Measurements from ENCODE around the gene KRTAP3-2.

KRTAP3-2 gene

DNA sequence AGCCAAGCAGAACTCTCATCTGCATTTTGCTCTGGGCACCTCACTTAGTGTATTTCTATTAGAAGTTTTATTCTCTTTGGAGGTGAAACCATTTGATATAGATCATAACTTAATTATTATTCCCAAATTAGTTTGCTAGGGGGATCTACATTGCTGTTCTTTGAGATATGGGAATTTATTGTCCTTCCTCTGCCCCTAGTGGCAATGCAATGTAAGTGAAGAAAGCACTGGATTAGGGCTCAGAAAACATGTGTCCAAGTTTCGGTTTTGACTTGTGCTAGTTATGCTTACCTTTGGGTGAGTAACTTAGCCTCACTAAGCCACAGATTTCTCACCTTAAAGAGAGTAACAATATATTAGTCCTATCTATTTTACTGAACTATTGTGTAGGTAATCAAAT, 35.9 kb downstream of the KRTAP3-2 start:
- no peak for DNase-seq (ENCODE audit: low read depth, low spot score)

DNA sequence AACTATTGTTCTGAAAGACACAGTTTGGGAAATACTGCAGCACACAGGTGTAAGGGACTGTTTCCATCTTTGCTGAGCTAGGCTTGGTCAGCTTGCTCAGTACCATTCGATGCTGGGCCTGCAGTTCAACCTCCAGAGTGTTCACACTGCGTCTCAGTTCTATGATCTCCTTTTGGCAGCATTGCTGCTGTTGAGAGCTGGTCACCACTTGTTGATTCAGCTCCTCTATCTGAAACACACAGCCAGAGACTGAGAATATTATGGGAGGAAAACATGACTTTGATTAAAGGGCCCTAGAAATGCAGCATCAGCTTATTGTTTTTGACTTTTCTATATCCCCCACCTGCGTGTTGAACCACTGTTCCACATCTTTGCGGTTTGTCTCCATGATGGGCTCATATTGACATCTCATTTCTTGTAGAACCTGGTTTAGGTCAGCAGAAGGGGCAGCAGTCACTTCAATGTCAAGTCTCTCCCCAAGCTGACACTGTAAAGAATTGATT, 37.6 kb downstream of the KRTAP3-2 start:
- DNase-seq (ENCODE audit: low read depth, low spot score) = no peak

GRCh38 chr17:40961591-40961990, 38.1 kb downstream of the KRTAP3-2 start:
- no peak for DNase-seq (ENCODE audit: low read depth, low spot score)

DNA sequence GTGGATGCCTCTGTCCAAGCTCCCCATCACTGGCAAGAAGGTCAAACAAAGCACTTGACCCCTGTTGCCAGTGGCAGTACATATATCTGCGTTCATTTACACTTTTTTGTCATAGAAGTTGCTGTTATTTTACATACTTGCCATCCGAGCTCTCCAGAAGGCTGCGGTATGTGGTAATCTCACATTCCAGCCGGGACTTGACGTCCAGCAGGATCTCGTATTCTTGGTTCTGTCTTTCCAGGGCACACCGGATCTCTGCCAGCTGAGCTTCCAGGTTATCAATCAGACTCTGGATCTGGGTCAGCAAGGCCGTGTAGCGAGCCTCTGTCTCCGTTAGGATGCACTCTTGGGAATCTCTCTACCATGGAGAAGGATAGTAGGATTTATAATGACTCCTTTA, 39.6 kb downstream of the KRTAP3-2 start:
- no peak for DNase-seq (ENCODE audit: low read depth, low spot score)

- no peak for DNase-seq (ENCODE audit: low read depth, low spot score)
These were observed 41.4 kb downstream of the KRTAP3-2 start for GRCh38 chr17:40958086-40958953.

DNA sequence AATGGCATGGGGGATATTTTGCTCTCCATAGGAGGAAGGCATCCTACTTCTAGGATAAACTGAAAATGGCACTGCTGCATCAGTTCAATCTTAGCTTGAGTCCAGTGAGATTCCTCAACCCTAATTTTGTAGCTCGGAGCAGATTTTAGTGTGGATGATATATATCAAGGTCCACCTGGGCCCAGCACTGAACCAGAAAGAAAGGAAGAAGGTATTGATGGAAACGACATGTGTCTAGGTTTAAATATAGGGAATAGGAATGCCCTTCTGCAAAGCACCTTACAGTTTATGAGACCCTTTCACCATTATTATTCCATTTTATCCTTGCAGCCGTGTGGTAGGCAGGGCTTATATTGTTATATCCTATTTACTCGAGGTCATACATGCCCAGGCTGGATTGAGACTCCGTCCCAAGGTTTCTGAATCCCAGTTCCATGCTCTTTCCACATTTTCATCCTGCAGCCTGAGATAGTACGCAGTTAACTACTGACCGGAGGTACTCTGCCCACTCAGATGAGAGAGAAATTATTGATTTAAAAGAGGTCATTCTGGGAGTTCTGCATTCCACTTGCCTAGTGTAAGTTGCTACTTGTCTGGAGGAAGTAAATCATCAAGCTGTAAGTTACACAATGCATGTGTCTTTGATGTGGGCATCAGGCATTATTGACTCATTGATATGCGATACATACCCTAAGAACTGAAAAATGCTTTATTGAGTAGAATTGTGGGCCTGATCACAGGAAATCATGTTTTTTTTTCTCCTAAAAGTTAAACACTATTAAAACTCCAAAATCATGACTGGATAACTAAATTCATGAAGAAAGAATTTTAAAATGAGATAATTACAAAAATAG, 43.1 kb downstream of the KRTAP3-2 start:
- DNase-seq (ENCODE audit: low read depth, low spot score) = peak; percentile 31

DNA sequence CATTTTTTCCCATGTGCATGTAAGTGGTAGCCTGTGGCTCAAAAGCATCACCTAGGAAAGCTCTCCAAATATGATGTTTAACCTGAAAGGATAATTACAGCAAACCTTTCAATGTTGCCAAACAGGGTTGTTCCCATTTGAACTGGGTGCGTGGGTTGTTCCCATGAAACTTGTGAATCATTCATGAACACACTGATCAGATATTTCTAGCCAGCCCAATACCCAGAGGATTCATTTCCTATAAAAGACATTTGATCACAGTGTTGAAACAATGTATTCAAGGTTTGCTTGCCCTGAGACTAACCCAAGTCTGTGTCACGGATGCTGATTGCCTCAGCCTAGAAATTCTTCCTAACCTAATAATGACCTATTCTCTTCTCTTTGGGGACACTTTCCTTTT, 45.8 kb downstream of the KRTAP3-2 start:
- no peak for DNase-seq (ENCODE audit: low read depth, low spot score)

DNA sequence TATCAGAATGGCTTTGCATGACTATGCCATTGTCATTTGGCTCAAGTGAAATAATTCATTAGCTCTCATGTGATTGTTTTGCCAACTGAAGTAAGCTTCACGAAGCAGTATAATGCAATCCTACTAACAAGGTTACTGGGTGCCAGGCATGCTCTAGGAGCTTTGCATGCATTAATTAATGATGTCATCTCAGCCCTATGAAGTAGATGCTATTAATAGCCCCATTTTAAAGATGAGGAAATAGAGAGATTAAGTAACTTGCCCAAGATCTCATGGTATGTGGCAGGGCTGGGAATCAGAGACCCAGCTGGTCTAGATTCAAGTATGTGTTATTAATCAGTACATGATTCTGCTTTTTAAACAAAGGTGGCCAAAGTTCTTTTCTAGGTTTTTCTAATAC, 47.0 kb downstream of the KRTAP3-2 start:
- no peak for DNase-seq (ENCODE audit: low read depth, low spot score)

DNA sequence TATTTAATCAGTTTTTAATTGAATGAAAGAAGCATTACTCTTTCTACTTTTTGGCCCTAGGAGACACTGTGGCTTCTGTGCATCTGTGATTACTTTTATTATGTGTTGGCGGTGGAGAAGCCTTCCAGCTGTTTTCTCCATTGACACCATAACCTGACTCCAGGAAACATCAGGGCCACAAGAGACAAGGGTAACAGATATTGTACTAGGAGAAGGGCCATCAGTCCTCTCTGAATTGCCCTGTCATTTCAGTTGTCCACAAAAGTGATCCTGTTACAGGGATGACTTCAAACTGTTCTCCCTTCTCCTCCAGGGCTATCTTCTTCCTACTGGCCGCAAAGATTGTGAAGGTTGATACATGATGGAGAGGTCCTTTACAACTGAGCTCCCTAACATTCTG, 47.6 kb downstream of the KRTAP3-2 start:
- no peak for DNase-seq (ENCODE audit: low read depth, low spot score)

DNA sequence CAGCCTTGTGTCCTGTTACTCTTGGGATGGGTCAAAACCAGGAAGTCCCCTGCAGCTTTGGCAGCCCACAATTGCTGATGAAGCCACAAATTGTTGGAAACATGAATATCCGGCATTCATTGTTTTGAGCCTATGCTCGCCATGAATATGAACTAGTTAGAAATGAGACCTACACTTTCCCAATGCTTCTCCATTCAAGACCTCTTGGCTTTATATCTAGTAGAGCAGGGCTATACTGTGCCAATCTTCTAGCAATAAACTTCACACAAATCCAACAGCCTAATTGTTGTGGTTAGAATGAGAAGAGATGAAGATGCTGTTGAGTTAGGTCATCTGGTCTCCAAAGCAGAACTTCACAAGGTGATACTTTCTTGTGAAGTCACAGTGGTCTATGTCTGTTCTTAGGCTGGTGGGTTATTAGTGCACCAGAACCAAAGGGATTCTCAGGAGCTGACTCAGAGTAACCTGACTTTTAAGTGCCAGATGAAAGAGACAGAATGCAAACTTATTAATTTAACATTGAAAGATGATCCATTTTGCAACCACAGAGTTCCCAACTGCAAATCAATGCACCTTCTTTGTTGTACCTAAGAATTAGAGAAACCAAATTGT, 48.6 kb downstream of the KRTAP3-2 start:
- DNase-seq (ENCODE audit: low read depth, low spot score) = no peak

GRCh38 chr17:40950176-40950575, 49.5 kb downstream of the KRTAP3-2 start:
- no peak for DNase-seq (ENCODE audit: low read depth, low spot score)

DNA sequence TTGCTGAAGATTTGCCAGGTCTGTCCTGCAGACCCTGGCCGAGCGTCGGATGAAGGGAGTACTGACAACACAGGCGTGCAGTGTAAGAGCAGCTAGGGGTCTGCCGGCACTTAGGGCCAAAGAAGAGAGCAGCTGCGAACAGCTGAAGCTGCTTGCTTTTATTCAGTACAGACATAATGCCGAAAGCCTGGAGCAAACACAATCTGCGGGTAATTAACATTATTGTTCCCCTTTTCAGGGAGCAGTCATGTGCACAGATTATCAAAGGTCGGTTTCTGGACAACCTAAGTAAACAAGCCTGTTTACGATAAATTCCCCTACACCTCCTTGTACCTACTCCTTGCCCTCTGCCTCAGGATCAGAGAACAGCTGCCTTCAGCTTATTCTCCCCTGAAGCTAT, 50.3 kb downstream of the KRTAP3-2 start:
- no peak for DNase-seq (ENCODE audit: low read depth, low spot score)
